ENCODE data around the gene GP5.

GRCh38 chr3:194380326-194380725 is 18.7 kb downstream of the GP5 start:
- TF ChIP-seq CTCF (IDR thresholded peaks at IDR 0.05; ENCODE audit: borderline replicate concordance, extremely low read depth, low read length, poor library complexity, severe bottlenecking) (no peak), EZH2 (IDR thresholded peaks at IDR 0.05; ENCODE audit: borderline replicate concordance, low read depth, low read length, severe bottlenecking) (no peak)
